NCI-H146 treated with DMSO at 0.1 percent for 48 hours (cell line): ENCODE measurements around the gene RCBTB2.
"Not testable (repeated sequence)": the region's sequence is repeated elsewhere in the genome, so short reads cannot be mapped to it uniquely, and the experiment has no call there.

ENCODE experiments used
- DNase-seq: peaks from one replicate; lab custom pipeline; 2025; ENCODE audit not compliant: unreplicated experiment; lab: John Stamatoyannopoulos, UW

Gene RCBTB2

DNA sequence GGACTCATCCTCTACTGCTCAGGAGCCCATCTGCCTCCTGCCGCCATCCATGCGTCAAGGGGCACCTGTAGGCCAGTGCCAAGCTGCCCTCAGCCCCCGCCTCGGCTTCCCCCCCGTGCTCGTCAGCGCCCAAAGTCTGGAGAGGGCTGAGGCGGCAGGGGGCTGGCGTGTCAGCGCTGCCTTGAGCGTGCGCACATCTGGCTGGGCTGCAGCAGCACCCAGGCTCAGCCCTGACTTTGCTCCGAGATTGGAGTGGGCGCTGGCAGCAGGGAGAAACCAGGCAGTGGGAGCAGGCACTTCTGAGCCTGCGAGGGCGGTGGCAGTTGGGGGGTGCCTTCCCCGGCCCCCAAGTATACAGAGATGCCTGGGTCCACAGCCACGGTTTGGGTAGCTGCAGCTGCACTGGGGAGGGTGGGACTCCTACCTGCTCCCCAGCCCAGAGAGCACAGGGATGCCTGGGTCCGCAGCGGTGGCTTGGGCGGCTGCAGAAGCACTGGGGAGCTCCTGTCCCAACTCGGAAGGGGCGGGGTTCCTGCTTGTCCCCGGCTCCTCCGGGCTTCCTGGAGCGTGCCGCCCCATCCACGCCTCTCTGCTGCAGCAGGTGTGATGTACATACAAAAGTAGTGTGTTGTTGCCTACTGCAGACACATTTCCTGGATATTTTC, 75.2 kb downstream of the RCBTB2 start:
- no peak for DNase-seq

DNA sequence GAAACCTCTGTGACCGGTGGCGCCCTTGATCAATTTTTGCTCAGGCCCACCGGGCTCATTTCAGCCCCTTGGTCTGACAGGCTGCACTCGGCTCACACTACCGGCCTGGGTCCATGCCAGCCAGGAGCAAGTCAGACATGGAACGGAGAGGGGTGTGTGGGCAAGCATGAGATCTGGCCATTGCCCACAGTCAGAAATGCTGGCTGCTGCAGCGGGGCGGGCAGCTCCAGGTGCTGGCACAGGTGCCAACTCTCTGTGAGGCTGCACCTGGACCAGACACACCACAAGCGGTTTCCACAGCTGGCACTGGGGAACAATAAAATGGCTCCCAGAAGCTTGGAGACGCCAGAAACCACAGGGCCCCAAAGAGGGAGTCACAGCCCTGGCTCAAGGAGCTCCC, 76.3 kb downstream of the RCBTB2 start:
- no peak for DNase-seq

DNA sequence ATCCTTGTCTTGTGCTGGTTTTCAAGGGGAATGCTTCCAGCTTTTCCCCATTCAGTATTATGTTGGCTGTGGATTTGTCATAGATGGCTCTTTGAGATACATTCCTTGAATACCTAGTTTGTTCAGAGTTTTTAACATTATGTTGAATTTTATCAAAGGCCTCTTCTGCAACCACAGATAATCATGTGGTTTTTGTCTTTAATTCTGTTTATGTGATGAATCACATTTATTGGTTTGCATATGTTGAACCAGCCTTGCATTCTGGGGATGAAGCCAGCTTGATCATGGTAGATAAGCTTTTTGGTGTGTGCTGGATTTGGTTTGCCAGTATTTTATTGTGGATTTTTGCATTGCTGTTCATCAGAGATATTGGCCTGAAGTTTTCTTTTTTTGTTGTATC, 81.7 kb downstream of the RCBTB2 start:
- not testable (repeated sequence) for DNase-seq

DNA sequence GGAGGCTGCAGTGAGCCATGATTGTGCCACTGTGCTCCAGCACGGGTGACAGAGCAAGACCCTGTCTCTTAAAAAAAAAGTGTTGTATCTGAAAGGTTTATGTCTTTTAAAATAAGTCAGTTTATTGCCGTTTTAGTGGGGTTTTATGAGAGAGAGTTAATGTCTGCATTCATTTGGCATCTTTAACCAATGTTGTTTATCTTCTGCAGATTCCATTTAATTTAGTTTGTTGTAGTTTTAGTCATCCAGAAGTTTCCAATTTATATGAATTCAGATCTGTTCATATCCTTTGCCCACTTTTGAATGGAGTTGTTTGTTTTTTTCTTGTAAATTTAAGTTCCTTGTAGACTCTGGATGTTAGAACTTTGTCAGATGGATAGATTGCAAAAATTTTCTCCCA, 83.2 kb downstream of the RCBTB2 start:
- DNase-seq: no peak

DNA sequence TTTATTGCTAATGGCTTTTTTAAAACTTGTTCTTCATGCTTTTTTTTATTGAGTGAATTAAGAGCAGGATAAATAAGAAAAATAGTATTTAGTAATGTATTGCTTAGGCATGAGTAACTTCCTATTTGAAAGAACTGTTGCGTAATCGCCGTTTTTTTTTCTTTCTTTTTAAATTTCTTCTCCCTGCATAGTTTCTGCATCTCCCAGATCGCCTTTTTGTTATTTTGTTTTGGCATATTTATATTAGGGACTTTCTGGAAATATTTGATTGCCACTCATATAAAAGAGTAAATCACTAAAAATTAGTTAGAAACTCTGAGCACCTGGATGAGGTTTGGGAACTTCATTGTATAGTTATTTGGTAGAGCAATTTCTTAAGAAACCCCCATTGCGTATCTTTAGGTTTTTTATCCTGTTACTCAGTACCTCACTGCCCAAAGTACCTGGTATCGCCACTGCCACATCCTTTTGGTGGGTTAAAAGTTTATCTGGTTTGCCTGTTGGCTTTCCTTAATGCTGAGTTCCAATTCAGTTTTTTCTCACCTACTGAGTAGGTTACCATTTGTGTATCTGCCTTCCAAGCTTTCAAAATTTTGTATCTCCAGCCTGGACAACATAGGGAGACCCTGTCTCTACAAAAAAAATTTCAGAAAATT, 83.8 kb downstream of the RCBTB2 start:
- DNase-seq: no peak

DNA sequence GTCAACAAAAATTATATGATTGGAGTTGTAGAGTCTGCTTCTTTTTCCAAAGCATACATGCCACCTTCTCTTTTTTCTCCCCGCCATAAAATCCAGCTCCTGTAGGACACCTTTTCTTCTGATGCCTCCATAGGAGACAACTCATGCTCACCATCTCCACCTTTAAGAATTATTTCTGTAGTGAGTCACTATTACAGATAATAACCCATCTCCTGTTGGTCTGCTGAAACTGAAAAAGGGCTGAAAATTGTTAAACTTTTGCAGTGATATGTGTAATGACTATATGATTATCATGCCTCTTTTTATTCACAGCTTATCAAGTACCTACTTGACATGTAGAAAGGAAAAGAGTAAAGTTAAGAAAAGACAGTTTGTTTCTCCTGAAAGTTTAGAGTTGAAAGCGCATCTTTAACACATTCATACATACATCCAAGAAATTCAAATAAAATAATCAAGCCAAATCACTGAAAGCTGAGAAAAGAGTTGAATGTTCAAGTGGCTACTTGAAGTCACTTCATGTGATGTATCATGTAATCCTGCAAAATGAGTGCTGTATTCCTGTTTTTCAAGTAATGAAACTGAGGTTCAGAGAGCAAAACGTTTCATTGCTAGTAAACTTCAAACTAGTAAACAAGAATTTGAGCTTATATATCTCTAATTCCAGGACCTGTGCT, 84.5 kb downstream of the RCBTB2 start:
- no peak for DNase-seq

DNA sequence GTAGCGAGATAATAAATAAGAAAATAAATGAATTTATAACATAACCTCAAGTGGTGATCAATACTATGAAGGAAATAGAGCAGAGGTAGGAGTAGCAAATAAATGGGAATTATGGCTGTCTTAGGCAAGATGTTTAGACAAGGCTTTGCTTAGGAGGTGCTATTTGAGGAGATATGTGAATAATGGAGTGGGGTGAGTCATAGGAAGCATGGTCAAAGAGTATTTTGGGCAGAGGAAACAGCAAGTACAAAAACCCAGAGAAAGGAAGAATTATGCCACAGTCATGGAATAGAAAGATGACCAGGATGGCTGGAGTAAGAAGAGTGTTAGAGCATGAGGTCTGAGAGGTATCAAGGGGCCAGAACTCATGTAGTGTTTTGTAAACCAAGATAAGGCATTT, 86.4 kb downstream of the RCBTB2 start:
- DNase-seq: no peak

DNA sequence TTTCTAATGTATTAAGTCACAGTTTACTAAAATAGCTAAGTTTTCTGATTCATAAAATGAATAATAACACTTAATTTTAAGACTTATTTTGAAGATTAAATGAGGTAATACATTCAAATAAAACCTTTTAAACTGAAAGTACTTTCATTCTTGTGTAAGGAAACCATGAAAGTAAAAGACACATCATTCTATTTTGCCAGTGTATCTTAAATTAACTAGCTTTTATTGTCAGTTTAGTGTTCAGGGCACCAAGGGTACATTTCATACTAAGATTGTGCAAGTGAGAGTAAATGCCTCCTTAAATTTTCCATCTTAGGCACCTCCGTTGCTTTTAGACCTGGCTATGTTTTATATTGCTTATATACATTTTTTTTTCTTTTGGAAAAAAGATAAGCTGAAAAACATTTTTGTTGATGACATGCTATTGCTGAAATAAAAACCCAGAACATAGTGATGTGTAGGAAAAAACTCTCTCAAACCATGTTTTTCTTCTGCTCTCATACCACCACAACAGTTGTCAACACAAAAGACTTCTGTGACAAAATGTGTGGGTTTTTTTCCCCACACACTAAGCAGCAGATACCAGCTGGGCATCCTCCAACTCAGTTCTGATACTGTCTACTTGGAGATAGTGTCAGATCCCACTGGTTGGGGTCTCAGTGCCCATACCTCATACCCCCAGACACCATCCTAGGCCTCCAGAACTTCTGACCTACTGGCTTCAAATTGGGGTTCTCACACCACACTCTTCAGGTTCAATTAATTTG, 89.3 kb downstream of the RCBTB2 start:
- DNase-seq: no peak
